Measurements from ENCODE around the gene F10. TPM values are rescaled to one million over a fixed set of nuclear protein-coding genes. Genes with fewer than 3 reads are reported as not detected.

The F10 gene
- total and polyA plus RNA-seq, 9 of the 15 experiments (the other 6 are each of a cell fraction or from before 2014, with no cell fraction given), result 0.04 to 0.09 (median 0.07) TPM; not detected in 5

DNA sequence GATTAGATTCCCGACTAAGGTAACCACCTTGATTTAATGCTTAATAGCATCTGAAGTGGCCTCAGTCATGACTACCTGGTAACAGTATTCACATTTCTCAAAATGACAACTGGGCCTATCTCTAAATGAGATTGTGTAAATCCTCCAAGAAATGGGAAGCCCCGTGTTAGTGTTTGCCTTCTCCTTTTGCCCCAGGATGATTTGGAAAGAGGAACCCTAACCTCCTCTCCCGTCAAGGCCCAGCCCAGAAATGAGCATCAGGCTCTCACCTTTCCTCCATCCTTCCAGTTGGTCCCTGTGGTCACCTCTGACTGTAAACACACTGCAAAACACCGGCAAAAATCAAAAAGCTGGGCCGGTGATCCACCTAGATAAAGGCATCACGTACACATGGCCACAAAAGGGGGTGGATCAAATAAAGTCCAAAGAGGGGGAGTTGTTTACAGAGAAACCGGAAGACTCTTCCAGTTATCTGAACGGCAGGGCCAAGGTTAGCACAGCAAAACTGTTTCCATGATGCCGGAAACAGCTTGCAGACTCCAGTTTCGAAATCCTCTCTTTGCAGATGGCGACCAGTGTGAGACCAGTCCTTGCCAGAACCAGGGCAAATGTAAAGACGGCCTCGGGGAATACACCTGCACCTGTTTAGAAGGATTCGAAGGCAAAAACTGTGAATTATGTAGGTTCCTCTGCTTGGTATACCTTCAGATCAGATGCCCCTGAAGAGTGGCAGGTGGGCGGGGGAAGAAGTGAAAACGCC lies 16.4 kb downstream of the F10 start (continued):
- TF ChIP-seq TOE1 (IDR thresholded peaks at IDR 0.05; ENCODE audit: borderline replicate concordance), result no peak
- TF ChIP-seq TOE1 (CRISPR knock-in tag; IDR thresholded peaks at IDR 0.05; ENCODE audit: borderline replicate concordance, low read depth), result no peak
- TF ChIP-seq HNRNPL (IDR thresholded peaks at IDR 0.05; ENCODE audit: low read depth, low read length), result no peak
- TF ChIP-seq FUS (optimal IDR thresholded peaks at IDR 0.05; ENCODE audit: low read depth, low read length), result no peak
- TF ChIP-seq MCM5 (IDR thresholded peaks at IDR 0.05; ENCODE audit: low read depth), result no peak
- no peak for TF ChIP-seq ATF1 (CRISPR knock-in tag; IDR thresholded peaks at IDR 0.05)
- TF ChIP-seq ATF1 (tag; IDR thresholded peaks at IDR 0.05), result 0 out of 2 replicates have a peak, but pooled peaks have one; percentile 17
- TF ChIP-seq ZBTB12 (CRISPR knock-in tag; IDR thresholded peaks at IDR 0.05), result no peak
- TF ChIP-seq MEF2A (IDR thresholded peaks at IDR 0.05; ENCODE audit: control insufficient read depth, low read depth, low read length), result no peak
- TF ChIP-seq CC2D1A (IDR thresholded peaks at IDR 0.05), result no peak
- no peak for TF ChIP-seq NEUROD1 (IDR thresholded peaks at IDR 0.05; ENCODE audit: borderline replicate concordance, low read depth, low read length, partially characterized antibody)
- TF ChIP-seq ELF4 (CRISPR knock-in tag; IDR thresholded peaks at IDR 0.05), result no peak
- no peak for TF ChIP-seq MAFG (tag; conservative IDR thresholded peaks at IDR 0.05)
- 0 out of 2 replicates have a peak, but pooled peaks have one; percentile 14 for TF ChIP-seq ZNF354B (CRISPR knock-in tag; IDR thresholded peaks at IDR 0.05)
- TF ChIP-seq CREB1 (IDR thresholded peaks at IDR 0.05), result no peak
- TF ChIP-seq CREB1 (CRISPR knock-in tag; IDR thresholded peaks at IDR 0.05), result no peak
- TF ChIP-seq ZNF584 (CRISPR knock-in tag; IDR thresholded peaks at IDR 0.05; ENCODE audit: low read depth), result 0 out of 2 replicates have a peak, but pooled peaks have one; percentile 51
- no peak for TF ChIP-seq ZNF184 (CRISPR knock-in tag; IDR thresholded peaks at IDR 0.05)
- no peak for TF ChIP-seq POU5F1 (IDR thresholded peaks at IDR 0.05; ENCODE audit: borderline replicate concordance, low read depth, low read length, partially characterized antibody)
- TF ChIP-seq EGR1 (conservative IDR thresholded peaks at IDR 0.05), result no peak
- no peak for TF ChIP-seq SP2 (IDR thresholded peaks at IDR 0.05; ENCODE audit: extremely low read depth, low read depth, low read length, poor library complexity, severe bottlenecking)
- TF ChIP-seq GABPA (tag; conservative IDR thresholded peaks at IDR 0.05; ENCODE audit: low read depth), result peak; percentile 82
- no peak for TF ChIP-seq ZNF77 (CRISPR knock-in tag; IDR thresholded peaks at IDR 0.05)
- peak; percentile 47; the same call in 1 of the 2 replicates for TF ChIP-seq ZNF644 (tag; IDR thresholded peaks at IDR 0.05; ENCODE audit: low read depth)
- TF ChIP-seq MECOM (CRISPR knock-in tag; IDR thresholded peaks at IDR 0.05), result no peak
- TF ChIP-seq ZNF41 (CRISPR knock-in tag; conservative IDR thresholded peaks at IDR 0.05), result 0 out of 2 replicates have a peak, but pooled peaks have one; percentile 43
- peak; percentile 69; the same call in 1 of the 2 replicates for TF ChIP-seq ZKSCAN8 (CRISPR knock-in tag; IDR thresholded peaks at IDR 0.05)

All from K562 (cell line).